Activated naive CD4-positive, alpha-beta T cell treated with anti-CD3 and anti-CD28 coated beads, Interleukin-2, amount 10 ng/mL, durations not matched to agents 5 hours and 36 hours (primary cell): ENCODE measurements around the gene OR4D6. TPM values are rescaled to one million over a fixed set of nuclear protein-coding genes. Genes with fewer than 3 reads are reported as not detected.

ENCODE experiments used
- total RNA-seq, 2 experiments: library from RNA; stranded (reverse); gene quantifications; one replicate each; pipeline ENCODE4 v1.2.3, GENCODE V29; 2021

OR4D6 gene
- total RNA-seq = not detected

DNA sequence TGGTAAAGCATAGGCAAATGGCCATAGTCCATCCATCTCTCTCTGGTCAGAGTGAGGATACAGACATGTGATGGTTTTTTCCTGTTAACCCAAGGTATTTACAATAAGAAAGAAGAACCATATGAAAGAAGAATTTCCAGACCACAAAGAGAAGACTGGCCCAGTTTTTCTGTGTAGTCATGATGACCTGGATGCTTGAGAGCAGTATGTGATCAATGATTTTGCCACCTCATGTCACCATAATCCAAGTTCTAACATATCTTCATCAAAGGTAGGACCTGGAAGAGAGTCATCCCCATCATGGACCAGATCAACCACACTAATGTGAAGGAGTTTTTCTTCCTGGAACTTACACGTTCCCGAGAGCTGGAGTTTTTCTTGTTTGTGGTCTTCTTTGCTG is at the start of gene OR4D6:
Gene OR4D6 (plus strand): TSS at position 301 of the 400 bp plus-strand sequence. CDS start 0 bp downstream, at position 301.

DNA sequence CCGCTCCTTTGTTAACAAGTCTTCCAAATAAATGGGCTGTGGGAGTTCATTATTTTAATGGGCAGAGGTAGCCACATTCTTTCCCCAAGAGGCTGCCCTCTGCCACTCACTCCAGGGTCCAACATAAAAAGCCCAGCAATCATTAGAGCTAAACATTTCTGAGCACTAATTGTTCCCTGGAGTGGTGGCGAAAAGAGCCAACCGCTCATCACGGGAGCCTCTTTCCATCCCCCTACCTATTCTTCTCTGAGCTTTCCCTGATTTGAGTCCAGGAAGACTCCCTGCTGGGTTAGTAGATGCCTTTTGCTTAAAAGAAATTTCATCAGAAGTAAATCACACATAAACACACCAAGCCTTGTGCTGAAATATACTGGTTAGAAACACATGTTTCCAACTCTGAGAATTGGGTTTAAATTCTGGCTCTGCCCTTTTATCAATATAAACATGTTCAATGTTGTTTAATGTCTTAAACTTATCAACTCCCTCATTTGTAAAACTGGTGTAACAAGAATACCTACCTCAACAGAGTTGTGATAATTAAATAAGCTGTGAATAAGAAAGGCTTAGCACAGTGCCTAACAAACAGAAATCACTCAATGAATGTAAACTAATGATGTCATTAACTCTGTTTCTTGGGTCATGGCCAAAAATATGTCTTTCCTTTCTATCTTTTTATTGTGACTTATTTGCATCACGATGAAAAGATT is 30.2 kb upstream of the OR4D6 start, which contains the start of gene OR5A2:
Gene OR5A2 (minus strand): TSS at position 53 of the 707 bp plus-strand sequence. CDS start 3,460 bp downstream, outside the sequence.

DNA sequence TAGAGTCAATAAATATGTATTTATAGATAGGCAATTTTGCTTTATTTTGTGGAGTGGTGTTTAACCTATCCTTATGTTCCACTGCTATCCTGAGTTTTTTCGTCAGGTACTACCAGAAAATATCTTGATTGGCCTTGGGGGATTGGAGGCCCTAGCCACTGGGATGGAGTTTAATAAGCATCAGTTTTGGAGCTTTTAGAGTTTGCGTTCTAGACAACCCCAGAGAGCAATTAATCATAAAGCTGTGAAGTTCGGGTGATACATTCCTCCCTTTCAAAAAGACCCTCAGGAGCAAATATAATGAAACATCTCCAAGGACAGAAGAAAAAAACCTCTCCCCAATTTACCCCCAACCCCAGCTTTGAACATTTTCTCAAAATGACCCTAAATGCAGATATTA is 20.6 kb upstream of the OR4D6 start, which contains the start of gene OR5A1:
Gene OR5A1 (plus strand): TSS at position 301 of the 400 bp plus-strand sequence. CDS start 6,700 bp downstream, outside the sequence.

DNA sequence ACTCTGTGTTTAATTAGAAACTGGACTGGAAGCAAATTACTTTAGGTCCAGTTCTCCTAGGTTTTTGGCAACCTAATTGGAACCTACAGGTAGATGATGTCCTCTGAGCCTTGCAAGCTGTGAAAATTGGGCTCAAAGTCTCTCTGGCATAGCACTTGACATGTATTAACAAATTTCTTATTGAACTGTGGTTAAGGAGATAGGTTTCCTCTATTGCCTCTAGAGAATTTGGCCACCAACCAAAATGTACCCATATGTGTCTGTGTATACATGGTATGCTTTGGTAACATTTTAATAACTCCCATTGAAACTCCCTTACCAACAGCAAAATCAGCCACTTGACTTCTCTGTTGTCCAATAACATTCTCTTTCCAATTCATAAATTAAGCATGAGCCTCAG is 16.3 kb downstream of the OR4D6 start, which contains the start of gene OR4D10:
Gene OR4D10 (plus strand): TSS at position 301 of the 400 bp plus-strand sequence. CDS start 4,115 bp downstream, outside the sequence.

DNA sequence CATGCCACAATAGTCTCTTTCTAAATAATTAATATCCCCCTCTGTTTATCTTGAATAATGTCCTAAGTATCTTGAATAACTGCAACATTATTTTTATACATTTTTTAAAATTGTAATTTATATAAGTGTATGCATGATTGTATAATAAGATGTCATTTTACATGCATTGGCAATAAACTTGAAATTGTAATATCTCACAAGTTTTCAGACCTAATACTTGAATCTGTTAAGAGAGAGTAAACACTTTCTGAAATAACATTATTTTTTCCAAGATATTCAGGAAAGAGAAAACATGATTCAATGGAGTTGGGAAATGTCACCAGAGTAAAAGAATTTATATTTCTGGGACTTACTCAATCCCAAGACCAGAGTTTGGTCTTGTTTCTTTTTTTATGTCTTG is 46.5 kb downstream of the OR4D6 start, which contains the start of gene OR4D11:
Gene OR4D11 (plus strand): TSS at position 301 of the 400 bp plus-strand sequence. CDS start 0 bp downstream, at position 301.

Other genes with a start within 250 kb of the OR4D6 start
- gene MPEG1, start 244.0 kb upstream of the OR4D6 start, total RNA-seq = not detected
- gene OR5AN1, start 98.1 kb upstream of the OR4D6 start, total RNA-seq = not detected
- not detected for gene OR5A2, start 30.5 kb upstream of the OR4D6 start, total RNA-seq
- gene OR5A1, start 20.5 kb upstream of the OR4D6 start, total RNA-seq = not detected
- gene OR4D10, start 16.4 kb downstream of the OR4D6 start, total RNA-seq = not detected
- gene OR4D11, start 46.6 kb downstream of the OR4D6 start, total RNA-seq = not detected
- gene OR4D9, start 54.6 kb downstream of the OR4D6 start, total RNA-seq = not detected
- gene OSBP, start 158.8 kb downstream of the OR4D6 start, total RNA-seq = 10 to 100 TPM; 38.6 to 41.1 TPM
- gene PATL1, start 212.1 kb downstream of the OR4D6 start, total RNA-seq = 10 to 100 TPM; 43.4 to 44.8 TPM